ENCODE results near the gene BATF2.

DNA sequence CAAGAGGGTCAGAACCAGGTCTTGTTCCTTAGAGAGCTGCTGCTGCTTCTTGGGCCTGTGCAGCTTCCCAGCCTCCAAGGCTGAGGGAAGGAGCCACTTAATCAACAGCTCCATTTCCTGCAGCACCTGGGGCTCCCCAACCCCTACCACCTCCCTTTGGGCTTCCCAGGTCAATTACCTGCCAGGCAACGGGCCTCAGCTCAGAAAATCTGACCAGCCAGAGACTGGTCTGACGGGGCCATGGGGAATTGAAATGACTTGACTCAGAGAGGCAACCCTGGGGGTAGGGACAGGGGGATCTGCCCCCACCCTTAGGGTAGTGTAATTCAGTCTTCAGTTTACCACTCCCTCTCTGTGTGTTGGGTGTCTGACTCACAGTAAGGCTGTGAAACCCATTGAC lies 20.1 kb downstream of the BATF2 start:
- TF ChIP-seq YY1 (IDR thresholded peaks at IDR 0.05; ENCODE audit: low read depth): no peak
- TF ChIP-seq TAF1 (IDR thresholded peaks at IDR 0.05; ENCODE audit: borderline replicate concordance, low read depth, low read length): no peak
- TF ChIP-seq CTCF (IDR thresholded peaks at IDR 0.05): no peak
- TF ChIP-seq MXI1 (IDR thresholded peaks at IDR 0.05; ENCODE audit: low read depth, low read length): no peak
- TF ChIP-seq GATA2 (CRISPR knock-in tag; IDR thresholded peaks at IDR 0.05): no peak
- no peak for TF ChIP-seq REST (IDR thresholded peaks at IDR 0.05; ENCODE audit: low read depth, low read length)

All from SK-N-SH (cell line).